IMR-90 (cell line): Measurements from ENCODE around the gene CKLF. TPM values are rescaled to one million over a fixed set of nuclear protein-coding genes. Genes with fewer than 3 reads are reported as not detected.

Source experiments
- ATAC-seq: fragments of 200-7000 bp; cut with Tn5 transposase; 2 replicates; pipeline ENCODE4 v1.9.1; 2020; ENCODE audit warnings: low read depth, mild to moderate bottlenecking, moderate library complexity
- BruUV-seq: library from RNA; stranded (reverse); fragments of 400-500 nt; replicated peaks from 2 replicates; lab custom pipeline; 2021; lab: Mats Ljungman, UMichigan
- CTCF ChIA-PET: fragments of 300-600 bp; formaldehyde crosslinking; extraction: SDS; loops from one replicate; lab custom pipeline; 2021; ENCODE audit warnings: antibody characterized with exemption; lab: Yijun Ruan, JAX
- POLR2A ChIA-PET: fragments of 300-600 bp; sonication (Branson Sonifier 250); formaldehyde crosslinking; loops from one replicate; lab custom pipeline; 2022; ENCODE audit warnings: antibody characterized with exemption; ENCODE audit not compliant: unreplicated experiment; lab: Charles Lee
- DNase-seq: peaks from one replicate; pipeline ENCODE4 v3.0.0; 2013
- H2AFZ ChIP-seq: replicated peaks from 2 replicates; pipeline ENCODE3; 2013; ENCODE audit warnings: low read length, mild to moderate bottlenecking; ENCODE audit not compliant: poor library complexity
- H2AK5ac ChIP-seq: 2 replicates; pipeline ENCODE4 v1.6.1; 2013; ENCODE audit warnings: low read depth, low read length, inconsistent platforms
- H2AK9ac ChIP-seq: replicated peaks from 2 replicates; pipeline ENCODE3; 2013; ENCODE audit warnings: mild to moderate bottlenecking, low read depth, low read length, moderate library complexity; ENCODE audit not compliant: poor library complexity
- H2BK120ac ChIP-seq: 2 replicates; pipeline ENCODE4 v1.6.1; 2013; ENCODE audit warnings: low read depth, low read length, inconsistent platforms
- H2BK15ac ChIP-seq: 3 replicates; pipeline ENCODE4 v1.6.1; 2013; ENCODE audit warnings: low read depth, low read length, inconsistent platforms
- H2BK20ac ChIP-seq: 2 replicates; pipeline ENCODE4 v1.6.1; 2013; ENCODE audit warnings: low read depth, mild to moderate bottlenecking, inconsistent platforms, low read length, moderate library complexity
- H2BK5ac ChIP-seq: 2 replicates; pipeline ENCODE4 v1.6.1; 2013; ENCODE audit warnings: mild to moderate bottlenecking, low read depth, low read length, inconsistent platforms; ENCODE audit not compliant: poor library complexity, severe bottlenecking
- H3K14ac ChIP-seq: replicated peaks from 2 replicates; pipeline ENCODE4 v1.6.1; 2013; ENCODE audit warnings: low read depth, low read length, inconsistent platforms
- H3K18ac ChIP-seq: 2 replicates; pipeline ENCODE4 v1.6.1; 2013; ENCODE audit warnings: low read depth, low read length, control low read depth
- H3K23ac ChIP-seq: 2 replicates; pipeline ENCODE4 v1.6.1; 2013; ENCODE audit warnings: low read depth, low read length, inconsistent platforms
- H3K27ac ChIP-seq: 2 replicates; pipeline ENCODE4 v1.5.1; 2013; ENCODE audit warnings: mild to moderate bottlenecking, control low read depth, low read length; ENCODE audit not compliant: insufficient read depth
- H3K27me3 ChIP-seq: 2 replicates; pipeline ENCODE4 v1.6.1; 2013; ENCODE audit warnings: low read length; ENCODE audit not compliant: control insufficient read depth, insufficient read depth
- H3K36me3 ChIP-seq: 2 replicates; pipeline ENCODE4 v1.6.1; 2013; ENCODE audit warnings: low read length, mixed read lengths; ENCODE audit not compliant: control insufficient read depth, insufficient read depth
- H3K4ac ChIP-seq: 2 replicates; pipeline ENCODE4 v1.6.1; 2013; ENCODE audit warnings: low read depth, low read length, inconsistent platforms
- H3K4me1 ChIP-seq: 2 replicates; pipeline ENCODE4 v1.6.1; 2013; ENCODE audit warnings: low read length, mixed read lengths; ENCODE audit not compliant: control insufficient read depth, insufficient read depth
- H3K4me2 ChIP-seq: 2 replicates; pipeline ENCODE4 v1.6.1; 2013; ENCODE audit warnings: low read depth, mild to moderate bottlenecking, control low read depth, low read length, moderate library complexity
- H3K4me3 ChIP-seq: 2 replicates; pipeline ENCODE4 v1.5.1; 2013; ENCODE audit warnings: low read depth, mild to moderate bottlenecking, control low read depth, low read length, moderate library complexity; ENCODE audit not compliant: insufficient read depth
- H3K56ac ChIP-seq: 2 replicates; pipeline ENCODE4 v1.6.1; 2013; ENCODE audit warnings: low read length, inconsistent platforms; ENCODE audit not compliant: insufficient read depth; ENCODE audit errors: extremely low read depth
- H3K79me1 ChIP-seq, 2 experiments: 2 replicates each; pipeline ENCODE4 v1.6.1; 2013; ENCODE audit warnings: low read length in 2 of 2, inconsistent platforms in 1 of 2, low read depth in 1 of 2
- H3K9ac ChIP-seq: 2 replicates; pipeline ENCODE4 v1.6.1; 2013; ENCODE audit warnings: low read depth, low read length, control low read depth
- H3K9me1 ChIP-seq: 2 replicates; pipeline ENCODE4 v1.6.1; 2013; ENCODE audit warnings: low read length, inconsistent platforms; ENCODE audit not compliant: insufficient read depth
- H3K9me3 ChIP-seq: 2 replicates; pipeline ENCODE4 v1.6.1; 2013; ENCODE audit warnings: low read length; ENCODE audit not compliant: control insufficient read depth, insufficient read depth
- H4K20me1 ChIP-seq: 2 replicates; pipeline ENCODE4 v1.6.1; 2013; ENCODE audit warnings: low read length, inconsistent platforms; ENCODE audit not compliant: insufficient read depth
- H4K5ac ChIP-seq: 2 replicates; pipeline ENCODE4 v1.6.1; 2013; ENCODE audit warnings: mild to moderate bottlenecking, low read depth, low read length, control low read depth
- H4K8ac ChIP-seq, 2 experiments: 2 replicates each; pipeline ENCODE4 v1.6.1; 2013; ENCODE audit warnings: low read depth in 2 of 2, low read length in 2 of 2, control low read depth in 1 of 2, inconsistent platforms in 1 of 2
- H4K91ac ChIP-seq: 2 replicates; pipeline ENCODE4 v1.6.1; 2013; ENCODE audit warnings: low read depth, low read length, inconsistent platforms; ENCODE audit not compliant: insufficient read depth
- CEBPB ChIP-seq: IDR thresholded peaks from 2 replicates; pipeline ENCODE4 v1.6.1; 2012; ENCODE audit warnings: low read depth, low read length, improper control_type of control experiment
- CTCF ChIP-seq: conservative IDR thresholded peaks from 2 replicates; pipeline ENCODE4 v1.5.1; 2012; ENCODE audit warnings: mild to moderate bottlenecking, low read depth, low read length, improper control_type of control experiment
- MAZ ChIP-seq: IDR thresholded peaks from 2 replicates; pipeline ENCODE4 v1.6.1; 2012; ENCODE audit warnings: low read depth, mild to moderate bottlenecking, low read length, improper control_type of control experiment, moderate library complexity, borderline replicate concordance
- MXI1 ChIP-seq: IDR thresholded peaks from 2 replicates; pipeline ENCODE4 v1.6.1; 2012; ENCODE audit warnings: low read depth, mild to moderate bottlenecking, low read length, moderate library complexity, borderline replicate concordance
- NFE2L2 ChIP-seq: fragments of 150-350 bp; IDR thresholded peaks from 2 replicates; pipeline ENCODE4 v1.6.1; 2016; ENCODE audit warnings: low read depth, mild to moderate bottlenecking, low read length
- POLR2A ChIP-seq: IDR thresholded peaks from 2 replicates; pipeline ENCODE4 v1.6.1; 2012; ENCODE audit warnings: mild to moderate bottlenecking, low read depth, low read length
- RAD21 ChIP-seq: IDR thresholded peaks from 2 replicates; pipeline ENCODE4 v1.6.1; 2012; ENCODE audit warnings: low read length, improper control_type of control experiment
- RCOR1 ChIP-seq: IDR thresholded peaks from 2 replicates; pipeline ENCODE4 v1.6.1; 2012; ENCODE audit warnings: mild to moderate bottlenecking, low read length, improper control_type of control experiment; ENCODE audit not compliant: insufficient replicate concordance
- SMC3 ChIP-seq: fragments of 150-350 bp; IDR thresholded peaks from 2 replicates; pipeline ENCODE4 v1.6.1; 2016; ENCODE audit warnings: low read depth, mild to moderate bottlenecking, antibody characterized with exemption, low read length, moderate library complexity
- WGBS, 2 experiments: methylation state at CpG; one replicate each; pipeline versions ENCODE4 v1.1.5 to v1.1.7; 2013; ENCODE audit warnings: missing lambda C conversion rate in 2 of 2; ENCODE audit not compliant: insufficient read length in 1 of 2; ENCODE audit errors: extremely low coverage in 2 of 2; 5-methylcytosine and 5-hydroxymethylcytosine counted together
- dilution Hi-C: fragments of 300-500 bp; cut with HindIII; formaldehyde crosslinking; loops from one replicate; pipeline ENCODE4 v1.14.3; 2018; ENCODE audit warnings: low sequenced_read_pairs; ENCODE audit not compliant: unreplicated experiment
- in situ Hi-C: fragments of 300-500 bp; cut with MboI; formaldehyde crosslinking; loops from 3 replicates; pipeline ENCODE4 v1.14.3; 2019; ENCODE audit warnings: low sequenced_read_pairs, inconsistent platforms, mixed read lengths
- intact Hi-C: fragments of 100-400 bp; cut with micrococcal nuclease; formaldehyde crosslinking; loops from 2 replicates; pipeline ENCODE4 v1.10.0; 2022
- polyA plus RNA-seq, 3 experiments: library from polyadenylated mRNA; depleted of rRNA; stranded (reverse); fragments of >200 nt; gene quantifications; 2 replicates each; pipeline ENCODE4 v1.2.3, GENCODE V29; 2012; ENCODE audit warnings: low replicate concordance in 1 of 3
- total RNA-seq: library from RNA; depleted of rRNA; stranded (reverse); fragments of >200 nt; gene quantifications from 2 replicates; pipeline ENCODE4 v1.2.3, GENCODE V29; 2012

The CKLF gene
- total and polyA plus RNA-seq, 2 of the 4 experiments (the other 2 are of a cell fraction) = 60.8 to 92.2 TPM

- no peak for TF ChIP-seq SMC3
- TF ChIP-seq POLR2A = no peak
Measured at GRCh38 chr16:66578651-66579531, 26.5 kb downstream of the CKLF start, which contains the start of gene CMTM2 (continued).

GRCh38 chr16:66580605-66581209, 28.3 kb downstream of the CKLF start:
- peak; percentile 95 for ATAC-seq
- Histone ChIP-seq H2BK5ac (no peak overlapping the region), H2BK120ac (no peak overlapping the region), H3K9me3 (no peaks in the 10 kb centered on the region), H3K23ac (no peak overlapping the region), H4K20me1 (no peaks in the 10 kb centered on the region; the same call in 1 of the 2 replicates), H4K8ac (peak overlapping the region in 1 of 2 experiments; percentile 25; a peak in 1 of 4 replicates), H2AFZ (peak overlapping the region; percentile 15), H3K9me1 (no peaks in the 10 kb centered on the region; the same call in 1 of the 2 replicates), H2BK20ac (peak overlapping the region; percentile 41; the same call in 1 of the 2 replicates), H3K18ac (no peak overlapping the region), H3K56ac (no peak overlapping the region), H3K14ac (0 out of 2 replicates have a peak overlapping the region, but pooled peaks have one; percentile 4), H3K27ac (no peak overlapping the region), H3K36me3 (no peaks in the 10 kb centered on the region), H3K79me1 (no peaks in the 10 kb centered on the region), H4K5ac (no peak overlapping the region), H3K4me1 (peaks cover 17% of the 10 kb centered on the region), H3K27me3 (peaks cover 16% of the 10 kb centered on the region), H2BK15ac (peak overlapping the region; percentile 35; the same call in 1 of the 3 replicates), H3K4ac (peak overlapping the region; percentile 8; the same call in 1 of the 2 replicates), H2AK9ac (peak overlapping the region; percentile 11), H3K4me2 (peak overlapping the region; percentile 9; the same call in 1 of the 2 replicates), H4K91ac (no peak overlapping the region), H2AK5ac (peak overlapping the region; percentile 26; the same call in 1 of the 2 replicates), H3K4me3 (no peak overlapping the region), H3K9ac (no peak overlapping the region)
- DNase-seq = peak; percentile 87
- WGBS, 2 experiments = no CpG with 5 or more reads among the region's 4 CpGs
- intact Hi-C loops (no loop called here), dilution Hi-C loops (no loop called here), in situ Hi-C loops (no loop called here)
- POLR2A ChIA-PET = interaction anchor here (1.6 kb wide), 1 partner anchor 29 kb away, joined by 8 read pairs; the partner anchor contains the start of gene CKLF
- no TSS peak for BruUV-seq
- peak; percentile 17; the same call in 1 of the 2 replicates for TF ChIP-seq SMC3
- TF ChIP-seq RAD21 = peak; percentile 42
- no peak for TF ChIP-seq RCOR1
- peak; percentile 47 for TF ChIP-seq CTCF
- no peak for TF ChIP-seq MAZ
- no peak for TF ChIP-seq MXI1
- TF ChIP-seq CEBPB = peak; percentile 83
- TF ChIP-seq NFE2L2 = no peak
- CTCF ChIA-PET = interaction anchor here (1.3 kb wide), 1 partner anchor 11 kb away, joined by 6 read pairs; no protein-coding TSS in a partner anchor
